Measurements from ENCODE around the gene ELOVL1.

ELOVL1 gene

DNA sequence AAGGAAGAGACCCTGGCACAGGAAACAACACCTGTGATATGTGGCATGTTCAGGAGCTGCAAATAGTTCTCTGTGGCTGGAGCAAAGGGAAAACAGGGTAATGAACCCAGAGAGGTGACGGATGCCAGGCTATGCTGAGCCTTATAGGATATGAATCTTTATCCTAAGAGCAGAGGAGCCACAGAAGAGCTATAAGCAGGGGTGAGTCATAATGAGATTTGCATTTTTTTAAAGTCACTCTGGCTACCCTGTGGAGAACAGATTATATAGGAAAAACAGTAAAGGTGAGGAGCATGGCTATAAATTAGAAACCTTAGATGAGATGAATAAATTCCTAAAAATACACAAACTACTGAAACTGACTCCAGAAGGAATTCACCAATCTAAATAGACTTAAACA lies 43.0 kb downstream of the ELOVL1 start:
- DNase-seq, result no peak

DNA sequence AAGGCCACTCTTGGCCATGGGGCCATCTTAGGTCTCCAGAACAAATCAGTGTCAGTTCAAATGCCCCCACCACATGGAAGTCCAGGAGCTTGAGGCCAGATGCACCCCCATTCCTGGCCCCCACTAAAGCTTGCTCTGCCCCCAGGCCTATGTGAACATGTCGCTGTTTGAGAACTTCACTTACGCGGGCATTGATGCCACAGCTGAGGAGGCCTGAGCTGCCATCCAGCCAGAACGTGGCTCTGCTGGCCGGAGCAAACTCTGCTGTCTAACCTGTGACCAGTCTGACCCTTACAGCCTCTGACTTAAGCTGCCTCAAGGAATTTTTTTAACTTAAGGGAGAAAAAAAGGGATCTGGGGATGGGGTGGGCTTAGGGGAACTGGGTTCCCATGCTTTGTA lies 45.3 kb downstream of the ELOVL1 start:
- no peak for DNase-seq

DNA sequence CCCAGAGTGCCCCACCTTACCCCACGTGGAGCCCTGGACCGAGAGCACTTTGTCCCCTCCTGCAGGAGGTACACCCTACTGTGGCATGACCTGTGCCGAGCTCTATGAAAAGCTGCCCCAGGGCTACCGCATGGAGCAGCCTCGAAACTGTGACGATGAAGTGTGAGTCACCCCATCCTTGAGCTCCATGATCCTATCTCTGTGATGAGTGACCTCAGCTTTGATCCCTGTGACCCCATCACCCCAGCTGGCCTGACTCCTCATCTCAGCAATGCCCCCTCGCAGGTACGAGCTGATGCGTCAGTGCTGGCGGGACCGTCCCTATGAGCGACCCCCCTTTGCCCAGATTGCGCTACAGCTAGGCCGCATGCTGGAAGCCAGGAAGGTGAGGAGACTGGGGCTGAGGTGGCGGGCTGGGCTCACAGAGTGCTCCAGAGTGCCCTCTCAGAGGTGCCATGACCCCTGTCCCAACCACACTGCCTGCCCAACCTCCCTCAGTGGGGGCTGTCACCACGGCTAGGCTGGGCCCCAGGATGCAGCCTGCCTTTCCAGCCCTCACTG lies 46.4 kb downstream of the ELOVL1 start:
- no peak for DNase-seq

DNA sequence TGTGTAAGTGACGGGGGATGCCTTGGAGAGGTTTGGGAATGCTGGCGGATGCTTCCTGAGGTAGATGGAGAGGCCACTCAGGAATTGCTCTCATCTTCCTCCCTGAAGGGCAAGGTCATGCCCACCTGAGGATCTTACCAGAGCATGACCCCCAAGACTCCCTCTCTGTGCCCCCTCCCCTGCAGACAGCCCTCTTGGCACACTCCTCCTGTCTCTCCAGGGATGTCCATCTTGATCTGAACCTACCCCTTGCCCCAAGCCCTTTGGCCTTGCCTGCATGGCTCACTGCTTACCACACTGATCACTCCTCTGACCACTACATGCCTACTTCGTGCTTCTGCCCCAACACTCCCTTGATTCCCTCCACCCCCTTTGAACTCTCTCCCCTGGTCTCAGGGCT lies 48.0 kb downstream of the ELOVL1 start:
- DNase-seq, result no peak

DNA sequence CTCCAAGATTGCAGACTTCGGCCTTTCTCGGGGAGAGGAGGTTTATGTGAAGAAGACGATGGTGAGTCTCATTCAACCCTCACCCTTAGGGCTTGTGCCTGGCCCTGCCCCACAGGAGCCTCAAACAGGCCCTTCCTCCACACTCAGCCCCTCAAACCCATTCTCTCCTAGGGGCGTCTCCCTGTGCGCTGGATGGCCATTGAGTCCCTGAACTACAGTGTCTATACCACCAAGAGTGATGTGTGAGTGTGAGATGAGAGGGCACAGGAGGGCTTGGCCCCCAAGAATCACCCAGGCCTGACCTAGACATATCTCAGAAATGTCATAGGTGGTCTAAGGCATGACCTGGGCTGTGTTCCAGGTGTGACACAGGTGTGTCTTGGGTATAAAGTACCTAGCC lies 48.5 kb downstream of the ELOVL1 start:
- DNase-seq, result no peak

DNA sequence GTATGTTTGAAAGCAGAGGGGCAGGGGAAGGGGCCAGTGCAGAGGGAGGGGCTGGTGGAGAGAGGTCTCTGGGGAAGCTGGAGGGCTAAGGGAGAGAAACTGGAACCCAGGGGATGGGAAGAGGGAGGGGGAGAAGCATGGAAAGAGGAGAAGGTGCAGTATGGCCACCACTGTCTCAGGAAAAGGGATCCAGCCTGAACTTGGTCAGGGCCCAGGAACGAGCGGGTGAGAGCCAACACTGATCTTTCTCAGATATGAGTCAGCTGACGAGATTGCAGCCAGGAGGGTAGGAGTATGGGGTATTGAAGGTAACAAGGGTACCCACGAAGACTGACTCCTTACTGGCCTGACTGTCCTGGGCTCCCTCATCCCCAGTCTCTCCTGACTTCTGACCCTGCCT lies 49.0 kb downstream of the ELOVL1 start:
- no peak for DNase-seq

DNA sequence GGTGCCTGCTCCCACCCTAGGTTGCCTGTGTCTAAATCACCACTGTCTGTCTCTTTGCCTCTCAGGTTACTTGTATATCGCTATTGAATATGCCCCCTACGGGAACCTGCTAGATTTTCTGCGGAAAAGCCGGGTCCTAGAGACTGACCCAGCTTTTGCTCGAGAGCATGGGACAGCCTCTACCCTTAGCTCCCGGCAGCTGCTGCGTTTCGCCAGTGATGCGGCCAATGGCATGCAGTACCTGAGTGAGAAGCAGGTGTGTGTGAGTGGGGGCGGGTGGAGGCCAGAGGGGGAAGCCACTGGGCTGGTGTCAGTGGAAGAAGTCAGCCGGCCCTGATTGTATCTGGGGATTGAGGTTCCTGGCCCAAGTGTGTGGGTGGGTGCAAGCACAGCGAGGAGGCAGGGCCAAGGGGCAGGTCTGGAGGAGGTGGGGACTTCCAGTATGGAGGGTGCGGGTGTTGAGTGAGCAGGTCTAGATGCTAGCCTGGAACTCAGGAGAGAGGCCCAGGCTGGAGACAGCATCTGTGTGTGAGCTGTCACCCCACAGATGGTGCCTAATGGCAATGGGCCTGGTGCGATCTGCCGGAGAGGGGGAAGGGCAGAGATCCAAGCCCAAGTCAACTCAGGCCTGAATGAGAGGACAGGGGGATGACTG lies 49.9 kb downstream of the ELOVL1 start:
- peak in 1 of 2 experiments; percentile 15 for DNase-seq

DNA sequence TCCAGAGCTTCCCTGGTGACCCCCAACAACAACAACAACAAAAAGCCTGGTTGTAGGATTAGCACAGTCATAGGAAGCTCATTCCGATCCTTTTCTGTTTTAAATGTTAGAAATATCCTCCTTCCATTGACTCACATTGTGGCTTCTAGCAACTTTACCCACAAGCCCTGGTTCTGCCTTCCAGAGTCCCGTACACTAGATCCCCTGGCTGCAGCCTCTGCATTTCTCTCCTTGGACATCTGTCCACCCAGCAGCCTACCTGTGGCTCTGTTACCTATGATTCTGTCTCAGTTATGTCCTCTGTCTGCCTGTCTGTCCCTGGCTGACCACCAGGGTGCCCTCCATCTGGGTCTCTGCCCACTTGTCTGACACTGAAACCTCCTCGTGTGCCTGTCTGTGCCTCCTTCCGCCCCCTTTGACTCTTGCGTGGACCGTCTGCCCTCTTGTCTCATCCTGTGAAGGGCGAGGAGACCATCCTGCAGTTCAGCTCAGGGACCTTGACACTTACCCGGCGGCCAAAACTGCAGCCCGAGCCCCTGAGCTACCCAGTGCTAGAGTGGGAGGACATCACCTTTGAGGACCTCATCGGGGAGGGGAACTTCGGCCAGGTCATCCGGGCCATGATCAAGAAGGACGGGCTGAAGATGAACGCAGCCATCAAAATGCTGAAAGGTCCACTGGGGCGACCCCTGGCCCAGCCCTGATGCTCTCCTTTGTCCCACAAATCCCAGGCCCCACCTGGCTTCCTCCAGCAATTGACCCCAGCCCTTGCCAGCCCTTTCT lies 50.9 kb downstream of the ELOVL1 start:
- DNase-seq, result no peak

DNA sequence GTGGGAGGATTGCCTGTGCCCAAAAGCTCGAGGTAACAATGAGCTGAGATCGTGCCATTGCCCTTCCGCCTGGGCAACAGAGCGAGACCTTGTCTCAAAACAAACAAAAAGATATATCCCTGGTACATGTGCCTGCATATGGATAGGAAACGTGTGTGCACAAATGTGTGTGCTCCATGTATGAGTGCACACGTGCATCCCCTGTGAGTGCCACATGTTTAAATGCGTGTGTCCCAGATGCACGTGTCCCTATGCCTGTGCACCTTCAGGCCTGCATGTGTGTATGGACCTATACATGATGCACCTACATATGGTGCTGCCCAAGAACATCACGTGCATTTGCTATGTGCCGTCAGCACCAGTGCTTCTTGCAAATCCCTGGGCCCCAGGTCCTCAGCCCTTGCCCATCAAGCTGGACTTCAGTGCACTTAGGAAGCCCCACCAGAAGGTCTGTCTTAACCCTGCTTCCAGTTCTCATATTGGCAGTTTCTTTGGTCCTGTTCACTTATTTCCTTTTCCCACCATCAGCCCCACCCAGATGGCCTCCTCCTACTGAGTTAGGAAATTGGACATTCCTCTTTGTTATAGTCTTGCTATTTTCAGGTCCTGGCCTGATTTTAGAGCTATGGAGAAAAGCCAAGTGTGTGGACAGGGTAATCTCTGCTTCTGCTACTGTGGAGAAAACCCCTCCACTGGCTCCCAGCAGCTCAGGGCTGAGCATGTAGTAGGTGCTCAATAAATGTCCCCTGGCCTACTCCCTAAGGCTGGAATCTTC lies 51.7 kb downstream of the ELOVL1 start:
- no peak for DNase-seq

DNA sequence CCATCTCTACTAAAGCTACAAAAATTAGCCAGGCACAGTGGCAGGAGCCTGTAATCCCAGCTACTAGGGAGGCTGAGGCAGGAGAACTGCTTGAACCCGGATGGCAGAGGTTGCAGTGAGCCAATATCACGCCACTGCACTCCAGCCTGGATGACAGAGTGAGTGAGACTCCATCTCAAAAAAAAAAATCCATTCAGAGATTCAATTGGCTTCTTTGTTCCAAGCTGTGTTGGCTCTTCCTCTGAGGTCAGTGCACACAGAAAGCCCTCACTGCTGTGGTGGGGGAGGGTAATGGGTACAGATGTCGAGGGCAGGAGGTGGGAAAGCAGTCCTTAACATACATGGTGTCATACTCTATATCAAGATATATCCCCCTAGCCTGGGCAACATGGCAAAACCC lies 52.3 kb downstream of the ELOVL1 start:
- no peak for DNase-seq

DNA sequence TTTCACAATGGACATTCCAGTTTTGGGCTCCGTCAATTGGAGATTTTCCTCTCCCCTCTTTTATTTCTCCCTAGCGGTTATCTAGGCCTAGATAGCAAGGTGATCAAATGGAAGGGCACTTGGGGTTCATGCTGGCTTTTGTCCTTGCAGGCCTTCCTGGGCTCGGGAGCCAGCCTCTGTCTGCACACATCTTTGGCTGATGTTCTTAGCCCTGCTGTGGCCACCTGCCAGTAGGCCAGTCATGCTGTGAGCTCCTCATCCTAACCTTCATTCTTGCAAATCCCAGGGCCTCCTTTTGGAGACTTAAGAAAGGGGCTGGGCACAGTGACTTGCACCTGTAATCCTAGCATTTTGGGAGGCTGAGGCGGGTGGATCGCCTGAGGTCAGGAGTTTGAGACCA lies 53.6 kb downstream of the ELOVL1 start:
- no peak for DNase-seq

DNA sequence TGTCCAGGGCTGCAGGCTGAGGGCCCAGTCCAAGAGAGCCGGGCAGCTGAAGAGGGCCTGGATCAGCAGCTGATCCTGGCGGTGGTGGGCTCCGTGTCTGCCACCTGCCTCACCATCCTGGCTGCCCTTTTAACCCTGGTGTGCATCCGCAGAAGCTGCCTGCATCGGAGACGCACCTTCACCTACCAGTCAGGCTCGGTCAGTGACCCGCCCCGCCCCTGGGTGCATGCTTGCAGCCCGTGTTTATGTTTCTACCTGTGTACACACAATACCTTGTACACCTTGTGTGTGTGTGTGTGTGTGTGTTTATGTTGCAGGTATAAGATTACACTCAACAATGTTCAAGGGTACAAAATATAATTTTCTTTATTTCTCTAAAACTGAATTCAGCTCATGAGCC lies 54.0 kb downstream of the ELOVL1 start:
- no peak for DNase-seq
